HepG2 (cell line): Measurements from ENCODE around the gene HNRNPA1. TPM values are rescaled to one million over a fixed set of nuclear protein-coding genes. Genes with fewer than 3 reads are reported as not detected.

ENCODE experiments used
- ATF7-NPFF ChIP-seq: sonication (generic); formaldehyde crosslinking; IDR thresholded peaks from 2 replicates; pipeline ENCODE4 v1.8.1; 2023; ENCODE audit warnings: mild to moderate bottlenecking, low read depth, missing genetic modification reagents, moderate library complexity
- CEBPB ChIP-seq: IDR thresholded peaks from 2 replicates; pipeline ENCODE4 v1.6.1; 2011; ENCODE audit warnings: low read depth, low read length, improper control_type of control experiment, borderline replicate concordance
- EEA1 ChIP-seq: sonication (generic); formaldehyde crosslinking; IDR thresholded peaks from 2 replicates; pipeline ENCODE4 v1.5.1; 2020; ENCODE audit warnings: mild to moderate bottlenecking, missing genetic modification reagents, borderline replicate concordance
- FOXP4 ChIP-seq: sonication (generic); formaldehyde crosslinking; IDR thresholded peaks from 2 replicates; pipeline ENCODE4 v1.4.0; 2020; ENCODE audit warnings: missing genetic modification reagents
- HCFC1 ChIP-seq: fragments of 150-350 bp; IDR thresholded peaks from 2 replicates; pipeline ENCODE4 v1.6.1; 2014; ENCODE audit warnings: low read depth, low read length
- HDAC2 ChIP-seq: sonication (generic); formaldehyde crosslinking; IDR thresholded peaks from 2 replicates; pipeline ENCODE4 v1.4.0; 2020; ENCODE audit warnings: missing genetic modification reagents
- KLF9 ChIP-seq: IDR thresholded peaks from 2 replicates; pipeline ENCODE4 v1.6.1; 2016; ENCODE audit warnings: low read depth
- MXD3 ChIP-seq: IDR thresholded peaks from 2 replicates; pipeline ENCODE4 v1.6.1; 2016; ENCODE audit warnings: mild to moderate bottlenecking, missing biosample characterization, missing genetic modification reagents
- PPARG ChIP-seq: conservative IDR thresholded peaks from 2 replicates; pipeline ENCODE4 v1.6.1; 2016; ENCODE audit warnings: missing biosample characterization, missing genetic modification reagents
- PRDM4 ChIP-seq: sonication (generic); formaldehyde crosslinking; IDR thresholded peaks from 2 replicates; pipeline ENCODE4 v1.9.0; 2021; ENCODE audit warnings: missing genetic modification reagents, borderline replicate concordance
- REPIN1 ChIP-seq: sonication (generic); formaldehyde crosslinking; IDR thresholded peaks from 2 replicates; pipeline ENCODE4 v1.8.0; 2022; ENCODE audit warnings: missing genetic modification reagents, low read depth, mild to moderate bottlenecking, borderline replicate concordance
- RXRB ChIP-seq: IDR thresholded peaks from 2 replicates; pipeline ENCODE4 v1.6.1; 2016; ENCODE audit warnings: borderline replicate concordance, missing genetic modification reagents, missing compliant biosample characterization
- TCF7L2 ChIP-seq: IDR thresholded peaks from 2 replicates; pipeline ENCODE4 v1.6.1; 2011; ENCODE audit warnings: mild to moderate bottlenecking, low read depth, low read length, moderate library complexity
- ZBTB7B ChIP-seq: sonication (generic); formaldehyde crosslinking; IDR thresholded peaks from 2 replicates; pipeline ENCODE4 v1.4.0; 2020; ENCODE audit warnings: missing genetic modification reagents
- ZNF24 ChIP-seq: fragments of 450-650 bp; IDR thresholded peaks from 2 replicates; pipeline ENCODE4 v1.6.1; 2017; ENCODE audit warnings: antibody characterized with exemption, mild to moderate bottlenecking
- ZNF253 ChIP-seq: sonication (generic); formaldehyde crosslinking; IDR thresholded peaks from 2 replicates; pipeline ENCODE4 v1.8.0; 2022; ENCODE audit warnings: mild to moderate bottlenecking, missing genetic modification reagents, borderline replicate concordance
- ZNF557 ChIP-seq: sonication (generic); formaldehyde crosslinking; IDR thresholded peaks from 2 replicates; pipeline ENCODE4 v1.4.0; 2020; ENCODE audit warnings: missing genetic modification reagents
- ZNF639 ChIP-seq: conservative IDR thresholded peaks from 2 replicates; pipeline ENCODE4 v1.6.1; 2018; ENCODE audit warnings: missing genetic modification reagents
- ZNF672 ChIP-seq: sonication (generic); formaldehyde crosslinking; IDR thresholded peaks from 2 replicates; pipeline ENCODE4 v1.8.1; 2022; ENCODE audit warnings: missing genetic modification reagents
- ZSCAN29 ChIP-seq: sonication (generic); formaldehyde crosslinking; conservative IDR thresholded peaks from 2 replicates; pipeline ENCODE4 v1.4.0; 2020; ENCODE audit warnings: mild to moderate bottlenecking, missing genetic modification reagents
- polyA plus RNA-seq, 8 experiments: library from polyadenylated mRNA; depleted of rRNA in 3 of 8; stranded (reverse) in 7 of 8; unstranded in 1 of 8; fragments of >200 nt; fragmentation: Illumina TruSeq in 4 of 8; extraction: Trizol in 4 of 8; gene quantifications; 2 replicates each; pipeline versions ENCODE4 v1.2.1 to v1.2.3, GENCODE V29; 2011 to 2016; ENCODE audit warnings: low read depth in 4 of 8, missing spikeins in 1 of 8, mixed read lengths in 1 of 8; ENCODE audit not compliant: insufficient read depth in 1 of 8
- total RNA-seq, 5 experiments: library from RNA; depleted of rRNA; stranded (reverse); fragments of >200 nt; fragmentation: Illumina TruSeq; extraction: Trizol; gene quantifications; 2 replicates each; pipeline ENCODE4 v1.2.3, GENCODE V29; 2016; ENCODE audit warnings: low read depth in 1 of 5
- TF ChIP-seq, protein P1 (sequence below): sonication (generic); formaldehyde crosslinking; conservative IDR thresholded peaks from 2 replicates; pipeline ENCODE4 v1.4.0; 2020; ENCODE audit warnings: missing genetic modification reagents

The HNRNPA1 gene
- total and polyA plus RNA-seq, 2 of the 13 experiments (the other 11 are each of a cell fraction or from before 2014, with no cell fraction given), result 535 to 1,820 TPM

- no peak for TF ChIP-seq CEBPB
- TF ChIP-seq HCFC1, result no peak
- TF ChIP-seq ZNF672 (CRISPR knock-in tag), result no peak
- TF ChIP-seq ZNF639, result no peak
- TF ChIP-seq EEA1 (CRISPR knock-in tag), result no peak
- 0 out of 2 replicates have a peak, but pooled peaks have one; percentile 26 for TF ChIP-seq ATF7-NPFF (CRISPR knock-in tag)
- TF ChIP-seq ZBTB7B (CRISPR knock-in tag), result peak; percentile 70
- no peak for TF ChIP-seq ZNF253
- peak; percentile 30; the same call in 1 of the 2 replicates for TF ChIP-seq FOXP4 (CRISPR knock-in tag)
- peak; percentile 85 for TF ChIP-seq REPIN1 (CRISPR knock-in tag)
- peak; percentile 59 for TF ChIP-seq ZSCAN29 (CRISPR knock-in tag)
- no peak for TF ChIP-seq ZNF24
- TF ChIP-seq KLF9, result no peak
- TF ChIP-seq ZNF557 (CRISPR knock-in tag), result no peak
- TF ChIP-seq PRDM4, result no peak
- peak; percentile 41; the same call in 1 of the 2 replicates for TF ChIP-seq HDAC2 (CRISPR knock-in tag)
- TF ChIP-seq TCF7L2, result no peak
- peak; percentile 30; the same call in 1 of the 2 replicates for TF ChIP-seq PPARG (CRISPR knock-in tag)
- TF ChIP-seq RXRB, result peak; percentile 94
- TF ChIP-seq MXD3 (CRISPR knock-in tag), result no peak
- TF ChIP-seq, protein P1, sequence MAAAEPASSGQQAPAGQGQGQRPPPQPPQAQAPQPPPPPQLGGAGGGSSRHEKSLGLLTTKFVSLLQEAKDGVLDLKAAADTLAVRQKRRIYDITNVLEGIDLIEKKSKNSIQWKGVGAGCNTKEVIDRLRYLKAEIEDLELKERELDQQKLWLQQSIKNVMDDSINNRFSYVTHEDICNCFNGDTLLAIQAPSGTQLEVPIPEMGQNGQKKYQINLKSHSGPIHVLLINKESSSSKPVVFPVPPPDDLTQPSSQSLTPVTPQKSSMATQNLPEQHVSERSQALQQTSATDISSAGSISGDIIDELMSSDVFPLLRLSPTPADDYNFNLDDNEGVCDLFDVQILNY (CRISPR knock-in tag), result no peak
These were observed 13.8 kb downstream of the HNRNPA1 start (continued) for GRCh38 chr12:54294152-54294952.
